DND-41 (cell line): Measurements from ENCODE around the gene PAPPA.

Experiments
- EZH2 ChIP-seq: IDR thresholded peaks from 3 replicates; pipeline ENCODE4 v1.6.1; 2012; ENCODE audit warnings: borderline replicate concordance, low read depth, mild to moderate bottlenecking, moderate library complexity, low read length, inconsistent platforms; ENCODE audit not compliant: severe bottlenecking
- TF ChIP-seq, protein P1 (sequence below): IDR thresholded peaks from 2 replicates; pipeline ENCODE4 v1.5.1; 2012; ENCODE audit warnings: borderline replicate concordance, low read length, moderate library complexity, mild to moderate bottlenecking; ENCODE audit not compliant: poor library complexity, severe bottlenecking; ENCODE audit errors: extremely low read depth

DNA sequence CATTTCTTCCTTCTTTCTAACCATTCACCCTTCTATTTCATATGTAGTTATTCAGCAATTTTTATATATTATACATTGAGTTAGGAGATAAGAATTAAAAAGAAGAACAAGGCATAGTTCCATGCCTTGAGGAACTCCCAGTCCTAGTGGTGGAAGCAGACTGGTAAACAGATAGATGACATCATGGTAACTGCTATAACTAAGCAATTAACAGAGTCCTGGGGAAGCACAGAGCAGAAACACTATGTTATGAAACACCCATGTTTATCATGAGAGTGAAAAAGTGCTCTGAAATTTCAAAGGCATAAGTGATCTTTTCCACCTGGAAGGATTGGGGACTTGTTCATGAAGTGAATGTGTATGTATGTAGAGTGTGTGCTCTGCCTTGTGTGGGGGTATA is 14.6 kb downstream of the PAPPA start:
- no peak for TF ChIP-seq EZH2
- TF ChIP-seq, protein P1, sequence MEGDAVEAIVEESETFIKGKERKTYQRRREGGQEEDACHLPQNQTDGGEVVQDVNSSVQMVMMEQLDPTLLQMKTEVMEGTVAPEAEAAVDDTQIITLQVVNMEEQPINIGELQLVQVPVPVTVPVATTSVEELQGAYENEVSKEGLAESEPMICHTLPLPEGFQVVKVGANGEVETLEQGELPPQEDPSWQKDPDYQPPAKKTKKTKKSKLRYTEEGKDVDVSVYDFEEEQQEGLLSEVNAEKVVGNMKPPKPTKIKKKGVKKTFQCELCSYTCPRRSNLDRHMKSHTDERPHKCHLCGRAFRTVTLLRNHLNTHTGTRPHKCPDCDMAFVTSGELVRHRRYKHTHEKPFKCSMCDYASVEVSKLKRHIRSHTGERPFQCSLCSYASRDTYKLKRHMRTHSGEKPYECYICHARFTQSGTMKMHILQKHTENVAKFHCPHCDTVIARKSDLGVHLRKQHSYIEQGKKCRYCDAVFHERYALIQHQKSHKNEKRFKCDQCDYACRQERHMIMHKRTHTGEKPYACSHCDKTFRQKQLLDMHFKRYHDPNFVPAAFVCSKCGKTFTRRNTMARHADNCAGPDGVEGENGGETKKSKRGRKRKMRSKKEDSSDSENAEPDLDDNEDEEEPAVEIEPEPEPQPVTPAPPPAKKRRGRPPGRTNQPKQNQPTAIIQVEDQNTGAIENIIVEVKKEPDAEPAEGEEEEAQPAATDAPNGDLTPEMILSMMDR: no peak
